Keratinocyte (primary cell): ENCODE data around the gene TTC33. TPM values are rescaled to one million over a fixed set of nuclear protein-coding genes. Genes with fewer than 3 reads are reported as not detected.

Experiments used
- DNase-seq: peaks from one replicate; pipeline ENCODE4 v3.0.0-alpha.2; 2011; ENCODE audit warnings: low read depth, missing footprints, low spot score
- FAIRE-seq: peaks from 2 replicates; lab custom pipeline; 2011; peaks lifted over from hg19 to GRCh38; lab: Jason Lieb, UNC
- H2AFZ ChIP-seq: 2 replicates; pipeline ENCODE4 v1.6.0; 2012; ENCODE audit warnings: low read length, control low read depth, inconsistent platforms; ENCODE audit not compliant: control insufficient read depth
- H3K27ac ChIP-seq: 2 replicates; pipeline ENCODE4 v1.5.1; 2011; ENCODE audit warnings: low read length; ENCODE audit not compliant: control insufficient read depth, insufficient read depth
- H3K27me3 ChIP-seq: 3 replicates; pipeline ENCODE4 v1.6.0; 2011; ENCODE audit warnings: low read length; ENCODE audit not compliant: control insufficient read depth, insufficient read depth; ENCODE audit errors: extremely low read depth
- H3K36me3 ChIP-seq, 2 experiments: 2 replicates in 1 of 2; 3 replicates in 1 of 2; pipeline ENCODE4 v1.5.1; 2011; ENCODE audit warnings: low read length in 2 of 2, mild to moderate bottlenecking in 1 of 2; ENCODE audit not compliant: control insufficient read depth in 2 of 2, insufficient read depth in 2 of 2; ENCODE audit errors: extremely low read depth in 1 of 2
- H3K4me1 ChIP-seq: 3 replicates; pipeline ENCODE4 v1.5.1; 2011; ENCODE audit warnings: low read length; ENCODE audit not compliant: control insufficient read depth, insufficient read depth; ENCODE audit errors: extremely low read depth
- H3K4me2 ChIP-seq: 3 replicates; pipeline ENCODE4 v1.6.0; 2011; ENCODE audit warnings: low read depth, low read length; ENCODE audit not compliant: control insufficient read depth, insufficient read depth; ENCODE audit errors: extremely low read depth
- H3K4me3 ChIP-seq, 3 experiments: fragments of 200-600 bp in 1 of 3; sonication (generic) in 1 of 3; 2 replicates in 2 of 3; 3 replicates in 1 of 3; pipeline ENCODE4 v1.5.1; 2011 to 2016; ENCODE audit warnings: low read length in 3 of 3, mild to moderate bottlenecking in 3 of 3, control low read depth in 2 of 3, inconsistent platforms in 1 of 3, low read depth in 1 of 3, mixed read lengths in 1 of 3, mixed run types in 1 of 3, moderate library complexity in 1 of 3; ENCODE audit not compliant: control insufficient read depth in 2 of 3, insufficient read depth in 2 of 3; ENCODE audit errors: extremely low read depth in 1 of 3
- H3K79me2 ChIP-seq: 2 replicates; pipeline ENCODE4 v1.6.0; 2012; ENCODE audit warnings: low read length; ENCODE audit not compliant: control insufficient read depth, insufficient read depth
- H3K9ac ChIP-seq: 3 replicates; pipeline ENCODE4 v1.6.0; 2011; ENCODE audit warnings: low read length; ENCODE audit not compliant: control insufficient read depth, insufficient read depth; ENCODE audit errors: extremely low read depth
- H3K9me1 ChIP-seq: 3 replicates; pipeline ENCODE4 v1.6.0; 2011; ENCODE audit warnings: low read length; ENCODE audit not compliant: control insufficient read depth, insufficient read depth; ENCODE audit errors: extremely low read depth
- H3K9me3 ChIP-seq: 2 replicates; pipeline ENCODE4 v1.5.1; 2012; ENCODE audit warnings: low read depth, low read length; ENCODE audit not compliant: control insufficient read depth
- H4K20me1 ChIP-seq: 3 replicates; pipeline ENCODE4 v1.6.0; 2011; ENCODE audit warnings: low read length; ENCODE audit not compliant: control insufficient read depth, insufficient read depth; ENCODE audit errors: extremely low read depth
- EZH2 ChIP-seq: IDR thresholded peaks from one replicate; pipeline ENCODE4 v1.6.1; 2012; ENCODE audit warnings: inconsistent platforms, mild to moderate bottlenecking, low read length, moderate library complexity
- dilution Hi-C: fragments of 300-500 bp; cut with MboI; formaldehyde crosslinking; loops from one replicate; pipeline ENCODE4 v1.7.0; 2020; ENCODE audit warnings: low sequenced_read_pairs; ENCODE audit not compliant: extremely low pct_ligation_motif_present
- polyA plus RNA-seq, 5 experiments: library from polyadenylated mRNA; depleted of rRNA in 3 of 5; stranded (reverse) in 3 of 5; stranded (forward) in 1 of 5; unstranded in 1 of 5; fragments of >200 nt; gene quantifications; 1 replicate in 1 of 5; 2 replicates in 3 of 5; 3 replicates in 1 of 5; pipeline versions ENCODE4 v1.2.1 to v1.2.3, GENCODE V29; 2011 to 2012; ENCODE audit warnings: missing spikeins in 2 of 5, low read depth in 1 of 5, low replicate concordance in 1 of 5
- TF ChIP-seq, protein P1 (sequence below), 3 experiments: IDR thresholded peaks in 1 of 3; conservative IDR thresholded peaks in 1 of 3; optimal IDR thresholded peaks in 1 of 3; 2 replicates in 2 of 3; 3 replicates in 1 of 3; pipeline versions ENCODE3 to v1.5.1; 2011; ENCODE audit warnings: low read length in 3 of 3, mild to moderate bottlenecking in 3 of 3, moderate library complexity in 2 of 3, control low read depth in 1 of 3, inconsistent platforms in 1 of 3; ENCODE audit not compliant: insufficient read depth in 2 of 3; ENCODE audit errors: extremely low read depth in 1 of 3

The TTC33 gene
- polyA plus RNA-seq, 1 donor (not counting 4 experiments of a cell fraction or from before 2014, with no cell fraction given): 7.1 TPM

GRCh38 chr5:40736103-40736875, 19.5 kb downstream of the TTC33 start:
- Histone ChIP-seq H3K27ac (no peak overlapping the region), H3K4me3 (no peak overlapping the region), H2AFZ (no peak overlapping the region), H3K9me3 (no peaks in the 10 kb centered on the region), H3K79me2 (no peaks in the 10 kb centered on the region), H4K20me1 (no peaks in the 10 kb centered on the region), H3K9me1 (no peaks in the 10 kb centered on the region), H3K4me2 (no peak overlapping the region), H3K4me1 (peaks cover 14% of the 10 kb centered on the region), H3K36me3 (peaks cover 0 to 3% of the 10 kb centered on the region in 2 experiments), H3K9ac (no peak overlapping the region), H3K27me3 (no peaks in the 10 kb centered on the region)
- TF ChIP-seq, protein P1, sequence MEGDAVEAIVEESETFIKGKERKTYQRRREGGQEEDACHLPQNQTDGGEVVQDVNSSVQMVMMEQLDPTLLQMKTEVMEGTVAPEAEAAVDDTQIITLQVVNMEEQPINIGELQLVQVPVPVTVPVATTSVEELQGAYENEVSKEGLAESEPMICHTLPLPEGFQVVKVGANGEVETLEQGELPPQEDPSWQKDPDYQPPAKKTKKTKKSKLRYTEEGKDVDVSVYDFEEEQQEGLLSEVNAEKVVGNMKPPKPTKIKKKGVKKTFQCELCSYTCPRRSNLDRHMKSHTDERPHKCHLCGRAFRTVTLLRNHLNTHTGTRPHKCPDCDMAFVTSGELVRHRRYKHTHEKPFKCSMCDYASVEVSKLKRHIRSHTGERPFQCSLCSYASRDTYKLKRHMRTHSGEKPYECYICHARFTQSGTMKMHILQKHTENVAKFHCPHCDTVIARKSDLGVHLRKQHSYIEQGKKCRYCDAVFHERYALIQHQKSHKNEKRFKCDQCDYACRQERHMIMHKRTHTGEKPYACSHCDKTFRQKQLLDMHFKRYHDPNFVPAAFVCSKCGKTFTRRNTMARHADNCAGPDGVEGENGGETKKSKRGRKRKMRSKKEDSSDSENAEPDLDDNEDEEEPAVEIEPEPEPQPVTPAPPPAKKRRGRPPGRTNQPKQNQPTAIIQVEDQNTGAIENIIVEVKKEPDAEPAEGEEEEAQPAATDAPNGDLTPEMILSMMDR (optimal IDR thresholded peaks at IDR 0.05 in 1 of 3, IDR thresholded peaks at IDR 0.05 in 1 of 3, conservative IDR thresholded peaks at IDR 0.05 in 1 of 3; ENCODE audit: extremely low read depth in 1 of 3, insufficient read depth in 2 of 3, low read length in 3 of 3): peak in 2 of 3 experiments; percentile 54 to 58
- TF ChIP-seq EZH2: no peak
- FAIRE-seq: no peak
- peak; percentile 17 for DNase-seq
- dilution Hi-C loops: no loop called here

DNA sequence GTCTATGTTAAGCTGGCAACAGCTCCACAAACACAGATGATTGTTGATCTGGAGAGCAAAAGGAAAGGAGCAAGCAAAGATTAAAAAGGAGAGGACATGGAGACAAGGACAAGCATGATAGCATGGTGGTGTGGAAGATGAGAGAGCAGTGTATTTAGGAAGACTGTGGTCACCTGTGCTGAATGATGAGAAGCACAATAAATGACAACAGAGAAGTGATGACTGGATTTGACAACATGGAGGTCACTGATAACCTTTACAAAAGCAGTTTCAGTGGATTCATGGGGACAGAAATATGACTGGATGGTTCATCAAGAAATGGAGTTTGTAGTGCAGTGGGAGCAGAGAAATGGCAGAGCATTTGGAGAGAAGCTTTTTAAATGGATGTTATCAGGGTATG, 20.2 kb downstream of the TTC33 start:
- DNase-seq: no peak
- TF ChIP-seq EZH2: no peak
- TF ChIP-seq, protein P1 (optimal IDR thresholded peaks at IDR 0.05 in 1 of 3, IDR thresholded peaks at IDR 0.05 in 1 of 3, conservative IDR thresholded peaks at IDR 0.05 in 1 of 3; ENCODE audit: extremely low read depth in 1 of 3, insufficient read depth in 2 of 3, low read length in 3 of 3): no peak
- Histone ChIP-seq H3K4me3 (no peak overlapping the region), H3K9me1 (no peaks in the 10 kb centered on the region), H3K9me3 (no peaks in the 10 kb centered on the region), H3K27ac (no peak overlapping the region), H3K4me2 (no peak overlapping the region), H2AFZ (no peak overlapping the region), H4K20me1 (no peaks in the 10 kb centered on the region), H3K79me2 (no peaks in the 10 kb centered on the region), H3K9ac (no peak overlapping the region), H3K27me3 (no peaks in the 10 kb centered on the region), H3K36me3 (no peaks in the 10 kb centered on the region), H3K4me1 (peaks cover 14% of the 10 kb centered on the region)
- FAIRE-seq: peak; percentile 23
- dilution Hi-C loops: no loop called here
